ENCODE measurements around the gene CCDC43. TPM values are rescaled to one million over a fixed set of nuclear protein-coding genes. Genes with fewer than 3 reads are reported as not detected.

CCDC43 gene
- total and polyA plus RNA-seq, 2 of the 8 experiments (the other 6 are each of a cell fraction or from before 2014, with no cell fraction given) = 4.9 to 38.1 TPM

GRCh38 chr17:44628243-44629188 lies 61.1 kb downstream of the CCDC43 start:
- H3K4me2 ChIP-seq (ENCODE audit: insufficient read depth in 1 of 2, low read depth in 2 of 2, low read length in 2 of 2) = peak overlapping the region; percentile 54 to 59
- TF ChIP-seq CHD1 (IDR thresholded peaks at IDR 0.05; ENCODE audit: low read depth, low read length) (no peak), RAD21 (IDR thresholded peaks at IDR 0.05 in 1 of 2, conservative IDR thresholded peaks at IDR 0.05 in 1 of 2; ENCODE audit: low read depth in 2 of 2, low read length in 2 of 2) (peak; percentile 31 to 50; a peak in 3 of 4 replicates), KDM4A (IDR thresholded peaks at IDR 0.05; ENCODE audit: low read depth, low read length, severe bottlenecking) (no peak), RXRA (IDR thresholded peaks at IDR 0.05; ENCODE audit: insufficient read depth, low read depth, low read length) (no peak), RNF2 (IDR thresholded peaks at IDR 0.05; ENCODE audit: borderline replicate concordance, low read depth, low read length, missing control alignments, poor library complexity, severe bottlenecking) (no peak), EGR1 (IDR thresholded peaks at IDR 0.05; ENCODE audit: borderline replicate concordance, low read depth, low read length) (no peak), ATF3 (IDR thresholded peaks at IDR 0.05; ENCODE audit: insufficient read depth, low read depth, low read length) (no peak), BCL11A (IDR thresholded peaks at IDR 0.05; ENCODE audit: low read depth in 2 of 2, low read length in 2 of 2) (no peak), POLR2A (IDR thresholded peaks at IDR 0.05; ENCODE audit: control extremely low read depth in 1 of 2, low read depth in 2 of 2, low read length in 2 of 2) (peak in 1 of 2 experiments; percentile 61; a peak in 1 of 3 replicates)

More at GRCh38 chr17:44628243-44629188, 61.1 kb downstream of the CCDC43 start:
- Histone ChIP-seq H3K4ac (replicated peaks; ENCODE audit: insufficient read length, low read depth, low read length) (no peak overlapping the region), H2BK20ac (ENCODE audit: low read length) (no peak overlapping the region), H2BK12ac (ENCODE audit: low read depth, low read length) (peak overlapping the region; percentile 82; the same call in 1 of the 2 replicates), H2BK5ac (ENCODE audit: low read depth, low read length) (peak overlapping the region; percentile 40), H2AFZ (ENCODE audit: low read length) (peak overlapping the region; percentile 81; the same call in 1 of the 2 replicates), H4K5ac (ENCODE audit: insufficient read length, low read depth, low read length) (peak overlapping the region; percentile 31), H3K14ac (ENCODE audit: insufficient read length) (no peak overlapping the region), H3K79me2 (ENCODE audit: control insufficient read depth in 1 of 2, insufficient read depth in 2 of 2, low read length in 2 of 2) (no peaks in the 10 kb centered on the region), H4K20me1 (replicated peaks in 1 of 2; ENCODE audit: control insufficient read depth in 1 of 2, insufficient read depth in 2 of 2, low read length in 2 of 2) (no peaks in the 10 kb centered on the region), H3K27me3 (replicated peaks in 1 of 4; ENCODE audit: control insufficient read depth in 3 of 4, extremely low read depth in 1 of 4, insufficient read depth in 3 of 4, low read length in 3 of 4) (no peaks in the 10 kb centered on the region), H2BK15ac (ENCODE audit: low read length) (no peak overlapping the region), H3K4me3 (ENCODE audit: extremely low read depth in 1 of 4, insufficient read depth in 2 of 4, low read depth in 3 of 4, low read length in 4 of 4) (peak overlapping the region in 2 of 4 experiments; percentile 10 to 44; a peak in 5 of 8 replicates), H3K23ac (ENCODE audit: insufficient read length) (no peak overlapping the region), H4K91ac (replicated peaks; ENCODE audit: insufficient read length, low read length) (peak overlapping the region; percentile 26), H3K9me3 (ENCODE audit: insufficient read depth in 2 of 2, low read depth in 1 of 2, low read length in 1 of 2) (no peaks in the 10 kb centered on the region), H3K27ac (ENCODE audit: low read depth, low read length) (no peak overlapping the region), H3K9ac (replicated peaks in 1 of 4; ENCODE audit: extremely low read depth in 1 of 4, low read depth in 3 of 4, low read length in 3 of 4) (no peak overlapping the region), H3K36me3 (ENCODE audit: control insufficient read depth in 2 of 4, insufficient read depth in 4 of 4, low read length in 3 of 4) (no peaks in the 10 kb centered on the region), H3K23me2 (ENCODE audit: low read depth, low read length) (no peaks in the 10 kb centered on the region), H2AK5ac (ENCODE audit: low read depth, low read length) (no peak overlapping the region), H4K8ac (ENCODE audit: extremely low read depth, insufficient read depth, low read length) (peak overlapping the region; percentile 38), H2BK120ac (replicated peaks; ENCODE audit: low read depth, low read length) (no peak overlapping the region), H3K56ac (replicated peaks; ENCODE audit: insufficient read length, low read depth, low read length) (no peak overlapping the region), H3K79me1 (ENCODE audit: low read depth, low read length) (no peaks in the 10 kb centered on the region), H3K4me1 (replicated peaks in 1 of 4; ENCODE audit: control insufficient read depth in 3 of 4, insufficient read depth in 4 of 4, low read length in 3 of 4) (peaks cover 0 to 11% (median 4%) of the 10 kb centered on the region in 4 experiments; a peak in 5 of 7 replicates), H3K18ac (ENCODE audit: extremely low read depth, low read length) (peak overlapping the region; percentile 38; the same call in 1 of the 2 replicates)
- no peak for FAIRE-seq
- WGBS, 2 experiments (ENCODE audit: extremely low coverage in 1 of 2, insufficient coverage in 1 of 2, insufficient read length in 1 of 2, insufficient replicate concordance in 2 of 2, low coverage in 1 of 2, low lambda C conversion rate in 2 of 2, missing lambda C conversion rate in 1 of 2) = 53% methylated on average over 24 of the region's 34 CpGs; no CpG with 5 or more reads in 1 of the 2 experiments
- ChIA-PET POLR2A (ENCODE audit: partially characterized antibody) (interaction anchor here (1.2 to 1.8 kb wide), 7 partner anchors 9 to 88 kb away, joined by 3 to 4 read pairs (median 3); no protein-coding TSS in a partner anchor), CTCF (ENCODE audit: partially characterized antibody) (interaction anchor here (0.9 to 10.8 kb wide), 15 partner anchors 8 to 106 kb away, joined by 3 to 84 read pairs (median 4); partner anchors contain the start of gene MEIOC)
- peak; percentile 61 to 78 for DNase-seq (ENCODE audit: low read depth in 1 of 2, low spot score in 2 of 2)
